DMS 273 treated with DMSO at 0.1 percent for 48 hours (cell line): ENCODE results near the gene C17orf100.
"Not testable (repeated sequence)": the region's sequence is repeated elsewhere in the genome, so short reads cannot be mapped to it uniquely, and the experiment has no call there.

Experiments
- DNase-seq: peaks from one replicate; lab custom pipeline; 2025; lab: John Stamatoyannopoulos, UW

C17orf100 gene

DNA sequence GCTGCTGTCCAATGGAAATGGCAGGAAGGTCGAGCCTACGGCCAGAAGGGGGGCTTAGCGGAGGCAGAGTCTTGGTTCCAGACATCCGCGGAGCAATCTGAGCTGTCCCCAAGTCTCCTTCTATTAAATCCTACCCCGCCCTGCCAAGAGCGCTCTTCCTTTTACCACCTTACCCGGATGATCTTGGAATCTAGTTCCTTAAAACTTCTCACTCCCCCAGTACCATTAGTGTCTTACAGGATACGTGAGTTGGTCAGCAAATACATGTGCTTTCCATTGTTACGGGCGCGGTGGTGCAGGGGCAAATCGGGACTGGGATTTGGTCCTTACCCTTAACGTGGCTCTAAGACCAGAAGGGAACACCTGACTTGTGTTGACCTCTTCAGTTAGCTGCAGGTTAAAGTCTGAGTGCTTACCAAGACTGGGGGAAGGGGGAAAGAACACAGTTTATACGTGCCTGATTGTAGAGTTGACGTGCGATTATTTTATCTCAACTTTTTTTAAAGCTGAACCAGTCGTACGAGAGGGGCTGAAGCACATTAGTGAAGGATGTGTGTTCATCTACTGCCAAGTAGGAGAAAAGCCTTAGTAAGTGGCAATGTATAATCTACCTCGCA, 10.2 kb upstream of the C17orf100 start:
- DNase-seq = peak; percentile 11

GRCh38 chr17:6642592-6642991, 9.0 kb upstream of the C17orf100 start:
- DNase-seq = no peak

GRCh38 chr17:6643451-6644125, 8.0 kb upstream of the C17orf100 start:
- no peak for DNase-seq

DNA sequence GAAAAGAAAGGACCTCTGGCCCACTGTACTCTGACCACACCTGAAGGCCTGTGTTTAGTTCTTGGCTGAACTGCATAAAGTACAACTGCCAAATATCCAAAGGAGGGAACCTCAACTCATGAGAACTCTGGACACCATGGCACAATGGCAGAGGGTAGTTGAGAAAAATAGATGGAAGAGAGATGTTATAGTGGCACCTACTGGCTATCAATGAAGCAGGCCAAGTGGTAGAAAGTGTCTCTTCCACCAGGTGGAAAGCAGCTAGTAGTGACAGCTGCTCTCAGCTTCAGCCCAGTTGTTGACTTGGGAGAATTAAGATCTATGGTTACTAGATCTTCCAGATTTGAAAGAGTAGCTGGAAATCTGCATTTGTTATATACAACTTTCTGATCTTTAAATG, 3.4 kb upstream of the C17orf100 start:
- DNase-seq = no peak

GRCh38 chr17:6651919-6652452, 424 bp downstream of the C17orf100 start:
- DNase-seq = no peak

- DNase-seq = no peak
Observed at GRCh38 chr17:6654841-6655731, 3.5 kb downstream of the C17orf100 start.

- not testable (repeated sequence) for DNase-seq
Observed at GRCh38 chr17:6655732-6656361, 4.3 kb downstream of the C17orf100 start.

DNA sequence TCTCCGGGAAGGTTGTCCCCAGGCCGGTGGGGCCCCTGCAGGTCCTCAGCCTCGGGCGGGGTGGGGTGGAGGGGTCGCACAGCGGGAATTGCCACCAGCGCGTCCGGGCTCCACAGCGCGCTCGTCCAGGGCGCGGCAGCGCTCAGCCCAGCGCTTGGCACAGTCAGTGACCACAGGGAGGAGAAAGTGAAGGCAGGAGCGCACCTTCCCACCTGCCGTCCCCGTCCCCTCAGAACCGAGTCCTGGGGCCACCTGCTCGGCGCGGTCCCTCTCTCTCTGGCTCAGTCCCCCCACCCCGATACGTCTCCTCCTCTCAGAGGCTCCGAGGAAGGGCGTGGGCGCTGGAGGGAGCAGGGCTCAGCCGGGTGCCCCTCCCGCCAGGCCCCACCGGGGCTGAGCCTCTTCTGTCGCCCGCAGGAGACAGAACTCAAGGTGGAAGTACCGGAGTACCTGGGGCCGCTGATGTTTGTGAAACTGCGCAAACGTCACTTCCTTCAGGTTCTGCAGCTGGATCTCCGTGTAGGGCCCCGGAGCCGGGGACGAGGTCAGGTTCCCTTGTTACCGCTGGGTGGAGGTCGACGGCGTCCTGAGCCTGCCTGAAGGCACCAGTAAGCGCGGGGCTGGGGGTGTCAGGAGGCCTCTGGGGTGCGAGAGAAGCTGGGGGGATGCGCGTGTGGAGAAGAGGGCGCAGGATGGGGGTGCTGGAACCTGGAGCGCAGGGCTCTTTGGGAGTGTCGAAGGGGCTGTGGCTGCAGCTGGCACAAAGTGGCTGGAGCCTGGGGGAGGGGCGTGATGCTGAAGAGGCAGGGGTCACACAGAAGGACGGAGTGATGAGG, 5.5 kb downstream of the C17orf100 start:
- DNase-seq = not testable (repeated sequence)

DNA sequence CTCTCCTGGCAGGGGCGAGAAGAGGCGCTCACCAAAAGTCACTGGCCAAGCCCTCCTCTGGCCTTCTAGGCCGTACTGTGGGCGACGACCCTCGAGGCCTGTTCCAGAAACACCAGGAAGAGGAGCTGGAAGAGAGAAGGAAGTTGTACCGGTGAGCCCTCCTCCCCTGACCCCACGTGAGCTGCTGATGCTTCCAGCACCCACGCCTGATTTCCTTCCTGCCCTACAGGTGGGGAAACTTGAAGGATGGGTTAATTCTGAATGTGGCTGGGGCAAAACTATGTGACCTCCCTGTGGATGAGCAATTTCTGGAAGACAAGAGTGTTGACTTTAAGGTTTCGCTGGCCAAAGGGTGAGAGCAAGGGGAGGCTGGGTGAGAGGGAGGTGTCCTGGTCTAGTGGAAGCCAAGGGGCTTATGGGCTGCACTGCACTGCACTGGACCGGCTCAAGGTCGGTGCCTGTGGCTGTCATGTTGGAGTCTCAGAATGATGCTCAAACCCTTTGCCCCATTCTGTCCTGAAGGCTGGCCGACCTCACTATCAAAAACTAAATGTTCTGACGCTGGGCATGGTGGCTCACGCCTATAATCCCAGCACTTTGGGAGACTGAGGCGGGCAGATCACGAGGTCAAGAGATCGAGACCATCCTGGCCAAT, 6.2 kb downstream of the C17orf100 start:
- no peak for DNase-seq

GRCh38 chr17:6658411-6658810, 6.8 kb downstream of the C17orf100 start:
- DNase-seq = not testable (repeated sequence)

- DNase-seq = no peak
Observed at GRCh38 chr17:6660101-6660500, 8.5 kb downstream of the C17orf100 start.

- DNase-seq = no peak
Observed at GRCh38 chr17:6660805-6661463, 9.4 kb downstream of the C17orf100 start.

DNA sequence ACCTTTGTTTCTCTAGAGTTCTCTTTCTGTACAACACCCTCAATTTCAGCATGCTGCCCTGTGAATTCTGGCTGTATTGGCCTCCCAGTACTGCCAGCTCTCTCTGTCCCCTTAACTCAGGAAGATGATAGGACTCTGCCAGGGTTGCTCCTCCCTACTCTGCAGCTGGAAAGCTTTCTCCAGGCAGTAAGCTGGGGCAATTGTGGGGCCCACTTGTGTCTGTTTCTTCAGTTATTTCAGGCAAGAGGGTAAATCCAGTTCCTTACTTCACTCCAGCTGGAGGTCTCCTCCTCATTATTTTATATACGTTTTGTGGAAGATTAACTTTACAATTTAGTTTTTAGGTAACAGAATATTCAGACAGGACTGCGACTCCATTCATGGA, 9.9 kb downstream of the C17orf100 start:
- DNase-seq = no peak

- not testable (repeated sequence) for DNase-seq
Observed at GRCh38 chr17:6663200-6663599, 11.6 kb downstream of the C17orf100 start.

DNA sequence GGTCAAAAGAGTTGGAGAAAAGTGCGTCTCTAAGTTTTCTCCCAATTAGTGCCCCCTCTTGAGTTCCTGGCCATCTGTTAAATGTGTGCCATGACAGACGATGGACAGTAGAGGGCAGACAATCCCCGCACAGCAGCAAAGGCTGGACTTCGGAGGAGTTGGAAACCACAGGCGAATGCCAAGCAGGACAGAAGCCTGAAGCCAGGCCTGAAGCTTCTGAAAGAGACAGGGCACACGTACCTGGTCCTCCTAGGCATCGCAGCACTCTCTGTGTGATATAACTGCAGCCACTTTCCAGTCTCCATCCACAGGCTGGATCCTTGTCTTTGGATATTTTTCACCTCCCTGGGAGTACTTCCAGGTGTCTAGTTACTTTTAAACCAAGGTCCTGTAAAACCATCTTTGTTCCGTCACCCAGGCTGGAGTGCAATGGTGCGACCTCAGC, 14.5 kb downstream of the C17orf100 start:
- DNase-seq = no peak

- no peak for DNase-seq
Observed at GRCh38 chr17:6666557-6666956, 15.0 kb downstream of the C17orf100 start.

GRCh38 chr17:6667516-6667915, 16.0 kb downstream of the C17orf100 start:
- no peak for DNase-seq

- DNase-seq = no peak
Observed at GRCh38 chr17:6668219-6668618, 16.7 kb downstream of the C17orf100 start.

DNA sequence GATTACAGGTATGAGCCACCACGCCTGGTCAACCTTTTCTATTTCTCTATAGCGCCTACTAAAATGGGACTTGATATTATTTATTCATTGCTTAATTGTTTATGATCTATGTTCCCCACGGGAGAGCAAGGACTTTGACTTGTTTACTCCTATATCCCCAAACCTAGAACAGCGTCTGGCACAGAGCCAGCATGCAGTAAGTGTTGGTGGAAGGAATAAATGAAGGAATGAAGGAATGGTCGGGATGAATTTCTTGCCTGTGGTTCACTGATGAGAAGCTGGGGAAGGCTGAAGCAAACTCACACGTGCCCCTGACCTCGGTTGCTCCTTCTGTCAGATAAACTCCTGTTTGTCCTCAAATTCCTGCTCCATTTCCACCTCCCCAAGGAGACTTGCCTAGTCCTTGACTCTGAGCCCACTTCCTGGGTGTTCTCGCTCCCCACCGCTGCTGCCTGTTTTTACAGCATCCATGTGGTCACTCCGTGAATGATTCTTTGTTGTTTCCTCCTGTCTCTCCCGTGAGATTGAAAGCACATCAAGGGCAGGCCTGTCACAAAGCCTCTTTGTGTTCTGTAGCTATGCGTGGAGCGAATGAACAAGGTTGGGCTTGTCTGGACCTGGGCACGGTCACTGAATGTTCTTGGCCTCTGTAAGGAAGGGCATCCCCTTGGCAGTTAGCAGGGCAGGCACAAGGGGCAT, 17.3 kb downstream of the C17orf100 start:
- no peak for DNase-seq
